HepG2 (cell line): ENCODE results near the gene TMEM107. TPM values are rescaled to one million over a fixed set of nuclear protein-coding genes. Genes with fewer than 3 reads are reported as not detected.

Experiments
- BCLAF1 ChIP-seq: fragments of 450-650 bp; IDR thresholded peaks from 2 replicates; pipeline ENCODE4 v1.6.1; 2017; ENCODE audit warnings: mild to moderate bottlenecking
- FOXJ3 ChIP-seq: sonication (generic); formaldehyde crosslinking; IDR thresholded peaks from 2 replicates; pipeline ENCODE4 v1.4.0; 2020; ENCODE audit warnings: missing genetic modification reagents, mild to moderate bottlenecking, borderline replicate concordance
- GATAD2A ChIP-seq: IDR thresholded peaks from 2 replicates; pipeline ENCODE4 v1.6.1; 2016
- MAX ChIP-seq: IDR thresholded peaks from 2 replicates; pipeline ENCODE4 v1.6.1; 2012; ENCODE audit warnings: inconsistent platforms
- MEIS2 ChIP-seq: sonication (generic); formaldehyde crosslinking; IDR thresholded peaks from 2 replicates; pipeline ENCODE4 v1.9.0; 2021; ENCODE audit warnings: mild to moderate bottlenecking, missing genetic modification reagents
- PLRG1 ChIP-seq: fragments of 450-650 bp; conservative IDR thresholded peaks from 2 replicates; pipeline ENCODE4 v1.6.1; 2016
- USF2 ChIP-seq, 2 experiments: sonication (generic) in 1 of 2; formaldehyde crosslinking in 1 of 2; IDR thresholded peaks; 2 replicates each; pipeline versions ENCODE4 v1.5.1 to v1.6.1; 2011 to 2020; ENCODE audit warnings: borderline replicate concordance in 1 of 2, low read depth in 1 of 2, low read length in 1 of 2, mild to moderate bottlenecking in 1 of 2, missing genetic modification reagents in 1 of 2, moderate library complexity in 1 of 2
- ZNF263 ChIP-seq: sonication (generic); formaldehyde crosslinking; IDR thresholded peaks from 2 replicates; pipeline ENCODE4 v1.4.0; 2020; ENCODE audit warnings: missing genetic modification reagents
- ZNF296 ChIP-seq: sonication (generic); formaldehyde crosslinking; conservative IDR thresholded peaks from 2 replicates; pipeline ENCODE4 v1.5.0; 2020; ENCODE audit warnings: mild to moderate bottlenecking, missing genetic modification reagents
- ZNF335 ChIP-seq: sonication (generic); formaldehyde crosslinking; IDR thresholded peaks from 2 replicates; pipeline ENCODE4 v1.4.0; 2020; ENCODE audit warnings: missing genetic modification reagents
- ZNF414 ChIP-seq: sonication (generic); formaldehyde crosslinking; IDR thresholded peaks from 2 replicates; pipeline ENCODE4 v1.5.0; 2020; ENCODE audit warnings: missing genetic modification reagents
- ZNF451 ChIP-seq: sonication (generic); formaldehyde crosslinking; IDR thresholded peaks from 2 replicates; pipeline ENCODE4 v1.5.0; 2020; ENCODE audit warnings: mild to moderate bottlenecking, missing genetic modification reagents
- ZNF503 ChIP-seq: sonication (generic); formaldehyde crosslinking; IDR thresholded peaks from 2 replicates; pipeline ENCODE4 v1.4.0; 2020; ENCODE audit warnings: missing genetic modification reagents
- ZNF710 ChIP-seq: sonication (generic); formaldehyde crosslinking; IDR thresholded peaks from 2 replicates; pipeline ENCODE4 v1.5.0; 2020; ENCODE audit warnings: mild to moderate bottlenecking, missing genetic modification reagents, borderline replicate concordance
- ZNF772 ChIP-seq: sonication (generic); formaldehyde crosslinking; IDR thresholded peaks from 2 replicates; pipeline ENCODE4 v1.5.0; 2020; ENCODE audit warnings: mild to moderate bottlenecking, missing genetic modification reagents
- polyA plus RNA-seq, 8 experiments: library from polyadenylated mRNA; depleted of rRNA in 3 of 8; stranded (reverse) in 7 of 8; unstranded in 1 of 8; fragments of >200 nt; fragmentation: Illumina TruSeq in 4 of 8; extraction: Trizol in 4 of 8; gene quantifications; 2 replicates each; pipeline versions ENCODE4 v1.2.1 to v1.2.3, GENCODE V29; 2011 to 2016; ENCODE audit warnings: low read depth in 4 of 8, missing spikeins in 1 of 8, mixed read lengths in 1 of 8; ENCODE audit not compliant: insufficient read depth in 1 of 8
- total RNA-seq, 5 experiments: library from RNA; depleted of rRNA; stranded (reverse); fragments of >200 nt; fragmentation: Illumina TruSeq; extraction: Trizol; gene quantifications; 2 replicates each; pipeline ENCODE4 v1.2.3, GENCODE V29; 2016; ENCODE audit warnings: low read depth in 1 of 5

Gene TMEM107
- total and polyA plus RNA-seq, 2 of the 13 experiments (the other 11 are each of a cell fraction or from before 2014, with no cell fraction given): 7.2 to 15.3 TPM

GRCh38 chr17:8189711-8190477, 13.7 kb upstream of the TMEM107 start, which contains the start of gene BORCS6 (continued):
- TF ChIP-seq USF2 (IDR thresholded peaks at IDR 0.05; ENCODE audit: low read depth, low read length) (peak; percentile 54), USF2 (CRISPR knock-in tag; IDR thresholded peaks at IDR 0.05; ENCODE audit: borderline replicate concordance) (peak; percentile 80; the same call in 1 of the 2 replicates), GATAD2A (CRISPR knock-in tag) (no peak), BCLAF1 (no peak), MEIS2 (CRISPR knock-in tag) (no peak), ZNF710 (0 out of 2 replicates have a peak, but pooled peaks have one; percentile 36), ZNF263 (no peak), MAX (peak; percentile 68), ZNF414 (CRISPR knock-in tag) (no peak), ZNF335 (CRISPR knock-in tag) (no peak), ZNF503 (CRISPR knock-in tag) (no peak), FOXJ3 (no peak), ZNF296 (CRISPR knock-in tag) (no peak), ZNF451 (CRISPR knock-in tag) (no peak), PLRG1 (no peak), ZNF772 (CRISPR knock-in tag) (no peak)
